ENCODE data around the gene HTR3C.

GRCh38 chr3:184016169-184016570 is 36.7 kb upstream of the HTR3C start:
- TF ChIP-seq POLR2A (IDR thresholded peaks at IDR 0.05; ENCODE audit: low read depth, low read length) (no peak), POLR2AphosphoS5 (IDR thresholded peaks at IDR 0.05; ENCODE audit: low read depth, low read length) (no peak), TAF1 (IDR thresholded peaks at IDR 0.05; ENCODE audit: borderline replicate concordance, low read depth, low read length) (no peak)
